Dermis blood vessel endothelial cell (primary cell): Measurements from ENCODE around the gene MCF2L2. TPM values are rescaled to one million over a fixed set of nuclear protein-coding genes. Genes with fewer than 3 reads are reported as not detected.

Experiments used
- DNase-seq: peaks from one replicate; pipeline ENCODE4 v3.0.0; 2010
- total RNA-seq: library from RNA; depleted of rRNA; stranded (reverse); fragments of >200 nt; gene quantifications from 2 replicates; pipeline ENCODE4 v1.2.3, GENCODE V29; 2014

Gene MCF2L2
- total RNA-seq, 1 donor from 2014 or later: 0.34 TPM

GRCh38 chr3:183229178-183229577 lies 199.2 kb downstream of the MCF2L2 start:
- no peak for DNase-seq

GRCh38 chr3:183227586-183227985 lies 200.8 kb downstream of the MCF2L2 start:
- DNase-seq: no peak

- no peak for DNase-seq
These were observed 202.0 kb downstream of the MCF2L2 start for GRCh38 chr3:183226333-183226890.

GRCh38 chr3:183224180-183224970 lies 204.0 kb downstream of the MCF2L2 start:
- no peak for DNase-seq

GRCh38 chr3:183222631-183223235 lies 205.7 kb downstream of the MCF2L2 start:
- DNase-seq: no peak

GRCh38 chr3:183220828-183221227 lies 207.6 kb downstream of the MCF2L2 start:
- DNase-seq: no peak

GRCh38 chr3:183218826-183219225 lies 209.6 kb downstream of the MCF2L2 start:
- no peak for DNase-seq

- DNase-seq: no peak
These were observed 210.7 kb downstream of the MCF2L2 start for GRCh38 chr3:183217548-183218332.

GRCh38 chr3:183215591-183216202 lies 212.7 kb downstream of the MCF2L2 start:
- DNase-seq: no peak

GRCh38 chr3:183214277-183214612 lies 214.2 kb downstream of the MCF2L2 start:
- DNase-seq: no peak

GRCh38 chr3:183213415-183214276 lies 214.8 kb downstream of the MCF2L2 start:
- DNase-seq: peak; percentile 63

- peak; percentile 79 for DNase-seq
These were observed 215.9 kb downstream of the MCF2L2 start for GRCh38 chr3:183212565-183212964.

GRCh38 chr3:183212096-183212495 lies 216.3 kb downstream of the MCF2L2 start:
- no peak for DNase-seq

GRCh38 chr3:183211352-183211751 lies 217.1 kb downstream of the MCF2L2 start:
- peak; percentile 70 for DNase-seq

- DNase-seq: peak; percentile 47
These were observed 217.5 kb downstream of the MCF2L2 start for GRCh38 chr3:183210862-183211341.

GRCh38 chr3:183210341-183210740 lies 218.1 kb downstream of the MCF2L2 start:
- no peak for DNase-seq

GRCh38 chr3:183208800-183209199 lies 219.6 kb downstream of the MCF2L2 start:
- DNase-seq: no peak

- DNase-seq: no peak
These were observed 220.2 kb downstream of the MCF2L2 start for GRCh38 chr3:183208260-183208659.

GRCh38 chr3:183203670-183204069 lies 224.7 kb downstream of the MCF2L2 start:
- DNase-seq: no peak

- DNase-seq: no peak
These were observed 226.3 kb downstream of the MCF2L2 start for GRCh38 chr3:183202004-183202722.

GRCh38 chr3:183198939-183199338 lies 229.5 kb downstream of the MCF2L2 start:
- DNase-seq: no peak
